ENCODE results near the gene VAT1. TPM values are rescaled to one million over a fixed set of nuclear protein-coding genes. Genes with fewer than 3 reads are reported as not detected.

Gene VAT1
- total and polyA plus RNA-seq, 7 experiments from 2014 or later: 12.8 to 52.3 (median 34.9) TPM

- Histone ChIP-seq H3K9me3 (ENCODE audit: control insufficient read depth in 2 of 3, low read length in 3 of 3) (no peaks in the 10 kb centered on the region), H3K4me3 (ENCODE audit: low read length) (peak overlapping the region; percentile 79), H3K4me1 (ENCODE audit: control insufficient read depth in 2 of 2, insufficient read depth in 2 of 2, low read length in 2 of 2) (peaks cover 21 to 27% of the 10 kb centered on the region in 2 donors), H3K36me3 (ENCODE audit: control insufficient read depth in 2 of 3, insufficient read depth in 3 of 3, low read length in 3 of 3) (peaks cover 0 to 5% (median 0%) of the 10 kb centered on the region in 3 experiments), H3K27ac (ENCODE audit: low read depth, low read length) (peak overlapping the region; percentile 73), H3K27me3 (ENCODE audit: control insufficient read depth in 2 of 2, insufficient read depth in 2 of 2, low read length in 2 of 2) (no peaks in the 10 kb centered on the region)
- H3K27me3 Mint-ChIP-seq: peaks cover 0 to 14% (median 0%) of the 10 kb centered on the region in 5 donors
- POLR2A ChIA-PET: interaction anchor here (0.7 to 1.9 kb wide), 9 partner anchors 9 to 367 kb away, joined by 3 to 12 read pairs (median 4); partner anchors contain the start of genes BRCA1, IFI35 and RPL27
- intact Hi-C loops (cut with micrococcal nuclease): loop anchor here (5.0 to 10.0 kb wide), 4 partner anchors 151 to 829 kb away; partner anchors contain the start of genes GHDC (in 1 of the 2), NBR1 (in 1 of the 2), PLEKHH3 (in 1 of the 2) and TMEM106A (in 1 of the 2)
- H3K4me3 Mint-ChIP-seq: peak overlapping the region; percentile 86 to 95 (median 92)
- peak in 7 of 9 donors; percentile 30 to 56 (median 43) for DNase-seq
- H3K9me3 Mint-ChIP-seq: peaks cover 0 to 2% (median 0%) of the 10 kb centered on the region in 11 donors
- peaks cover 0 to 4% (median 0%) of the 10 kb centered on the region in 5 donors for H3K36me3 Mint-ChIP-seq
- peak; percentile 1 for ATAC-seq
- H3K27ac Mint-ChIP-seq: peak overlapping the region in 8 of 9 donors; percentile 52 to 89 (median 82)
- H3K4me1 Mint-ChIP-seq: peaks cover 16 to 41% (median 38%) of the 10 kb centered on the region in 7 donors
- CTCF ChIA-PET: interaction anchor here (0.6 kb wide), 1 partner anchor 375 kb away, joined by 4 read pairs; no protein-coding TSS in a partner anchor
These were observed 1.1 kb downstream of the VAT1 start for GRCh38 chr17:43020789-43021740.

GRCh38 chr17:43020030-43020621 lies 2.1 kb downstream of the VAT1 start:
- ChIA-PET POLR2A (interaction anchor here (0.7 to 1.8 kb wide), 3 partner anchors 13 to 368 kb away, joined by 3 to 5 read pairs (median 4); no protein-coding TSS in a partner anchor), CTCF (interaction anchor here (0.6 kb wide), 1 partner anchor 376 kb away, joined by 4 read pairs; no protein-coding TSS in a partner anchor)
- no peak overlapping the region for H3K4me3 ChIP-seq (ENCODE audit: low read length)
- H3K9me3 ChIP-seq (ENCODE audit: control insufficient read depth in 2 of 3, low read length in 3 of 3): no peaks in the 10 kb centered on the region
- no peaks in the 10 kb centered on the region for H3K27me3 ChIP-seq (ENCODE audit: control insufficient read depth in 2 of 2, insufficient read depth in 2 of 2, low read length in 2 of 2)
- Mint-ChIP-seq H3K9me3 (peaks cover 0 to 2% (median 0%) of the 10 kb centered on the region in 11 donors), H3K36me3 (peaks cover 0 to 2% (median 0%) of the 10 kb centered on the region in 5 donors), H3K27ac (peak overlapping the region in 8 of 9 donors; percentile 44 to 87 (median 73)), H3K4me1 (peaks cover 16 to 41% (median 36%) of the 10 kb centered on the region in 7 donors), H3K27me3 (peaks cover 0 to 10% (median 0%) of the 10 kb centered on the region in 5 donors), H3K4me3 (peak overlapping the region; percentile 45 to 94 (median 86))
- peak overlapping the region; percentile 18 for H3K27ac ChIP-seq (ENCODE audit: low read depth, low read length)
- intact Hi-C loops (cut with micrococcal nuclease): loop anchor here (5.0 to 10.0 kb wide), 4 partner anchors 152 to 828 kb away; partner anchors contain the start of genes GHDC (in 1 of the 2), NBR1 (in 1 of the 2), PLEKHH3 (in 1 of the 2) and TMEM106A (in 1 of the 2)
- peaks cover 19 to 27% of the 10 kb centered on the region in 2 donors for H3K4me1 ChIP-seq (ENCODE audit: control insufficient read depth in 2 of 2, insufficient read depth in 2 of 2, low read length in 2 of 2)
- H3K36me3 ChIP-seq (ENCODE audit: control insufficient read depth in 2 of 3, insufficient read depth in 3 of 3, low read length in 3 of 3): peaks cover 0 to 11% (median 0%) of the 10 kb centered on the region in 3 experiments
- ATAC-seq: no peak
- no peak for DNase-seq

GRCh38 chr17:43019418-43019817 lies 2.8 kb downstream of the VAT1 start:
- POLR2A ChIA-PET: interaction anchor here (0.7 to 1.4 kb wide), 4 partner anchors 9 to 21 kb away, joined by 3 to 4 read pairs (median 3); partner anchors contain the start of gene RPL27
- peaks cover 0 to 2% (median 0%) of the 10 kb centered on the region in 11 donors for H3K9me3 Mint-ChIP-seq
- no peak for DNase-seq
- ATAC-seq: no peak
- Histone ChIP-seq H3K4me3 (ENCODE audit: low read length) (no peak overlapping the region), H3K4me1 (ENCODE audit: control insufficient read depth in 2 of 2, insufficient read depth in 2 of 2, low read length in 2 of 2) (peaks cover 19 to 25% of the 10 kb centered on the region in 2 donors), H3K27ac (ENCODE audit: low read depth, low read length) (peak overlapping the region; percentile 18), H3K9me3 (ENCODE audit: control insufficient read depth in 2 of 3, low read length in 3 of 3) (no peaks in the 10 kb centered on the region), H3K36me3 (ENCODE audit: control insufficient read depth in 2 of 3, insufficient read depth in 3 of 3, low read length in 3 of 3) (peaks cover 0 to 18% (median 0%) of the 10 kb centered on the region in 3 experiments), H3K27me3 (ENCODE audit: control insufficient read depth in 2 of 2, insufficient read depth in 2 of 2, low read length in 2 of 2) (no peaks in the 10 kb centered on the region)
- peaks cover 0 to 5% (median 0%) of the 10 kb centered on the region in 5 donors for H3K27me3 Mint-ChIP-seq
- peaks cover 11 to 36% (median 32%) of the 10 kb centered on the region in 7 donors for H3K4me1 Mint-ChIP-seq
- H3K36me3 Mint-ChIP-seq: peaks cover 0 to 3% (median 0%) of the 10 kb centered on the region in 5 donors
- CTCF ChIA-PET: interaction anchor here (0.7 to 1.1 kb wide), 2 partner anchors 13 to 21 kb away, joined by 3 read pairs; partner anchors contain the start of genes IFI35 and RPL27
- H3K4me3 Mint-ChIP-seq: peak overlapping the region in 9 of 10 donors; percentile 15 to 94 (median 58)
- peak overlapping the region in 7 of 9 donors; percentile 44 to 90 (median 75) for H3K27ac Mint-ChIP-seq
- intact Hi-C loops (cut with micrococcal nuclease): no loop called here

- Mint-ChIP-seq H3K4me3 (peak overlapping the region in 1 of 10 donors; percentile 29), H3K36me3 (peaks cover 0 to 3% (median 0%) of the 10 kb centered on the region in 5 donors), H3K4me1 (peaks cover 8 to 33% (median 29%) of the 10 kb centered on the region in 7 donors), H3K27ac (peak overlapping the region in 8 of 9 donors; percentile 34 to 86 (median 72)), H3K27me3 (peaks cover 0 to 2% (median 0%) of the 10 kb centered on the region in 5 donors), H3K9me3 (no peaks in the 10 kb centered on the region)
- intact Hi-C loops (cut with micrococcal nuclease): no loop called here
- no peak for DNase-seq
- Histone ChIP-seq H3K27me3 (ENCODE audit: control insufficient read depth in 2 of 2, insufficient read depth in 2 of 2, low read length in 2 of 2) (no peaks in the 10 kb centered on the region), H3K4me3 (ENCODE audit: low read length) (no peak overlapping the region), H3K27ac (ENCODE audit: low read depth, low read length) (no peak overlapping the region), H3K4me1 (ENCODE audit: control insufficient read depth in 2 of 2, insufficient read depth in 2 of 2, low read length in 2 of 2) (peaks cover 15 to 20% of the 10 kb centered on the region in 2 donors), H3K9me3 (ENCODE audit: control insufficient read depth in 2 of 3, low read length in 3 of 3) (no peaks in the 10 kb centered on the region), H3K36me3 (ENCODE audit: control insufficient read depth in 2 of 3, insufficient read depth in 3 of 3, low read length in 3 of 3) (peaks cover 0 to 23% (median 0%) of the 10 kb centered on the region in 3 experiments)
- ChIA-PET POLR2A (interaction anchor here (0.7 to 1.4 kb wide), 5 partner anchors 9 to 106 kb away, joined by 3 to 4 read pairs (median 3); partner anchors contain the start of genes BRCA1 and RPL27), CTCF (interaction anchor here (0.7 to 1.1 kb wide), 2 partner anchors 13 to 21 kb away, joined by 3 read pairs; partner anchors contain the start of genes IFI35 and RPL27)
- ATAC-seq: no peak
These were observed 3.3 kb downstream of the VAT1 start for GRCh38 chr17:43018932-43019331.

- ChIA-PET POLR2A (interaction anchor here (0.7 to 1.5 kb wide), 5 partner anchors 8 to 107 kb away, joined by 3 to 6 read pairs (median 3); partner anchors contain the start of genes BRCA1 and RPL27), CTCF (interaction anchor here (0.8 to 1.1 kb wide), 2 partner anchors 20 to 1359 kb away, joined by 3 read pairs; partner anchors contain the start of gene RPL27)
- H3K27me3 Mint-ChIP-seq: peaks cover 0 to 2% (median 0%) of the 10 kb centered on the region in 5 donors
These were observed 4.0 kb downstream of the VAT1 start for GRCh38 chr17:43018008-43018853.

More at GRCh38 chr17:43018008-43018853, 4.0 kb downstream of the VAT1 start:
- DNase-seq (peak in 5 of 9 donors; percentile 33 to 65 (median 38)), ATAC-seq (peak; percentile 60)
- peaks cover 0 to 7% (median 0%) of the 10 kb centered on the region in 5 donors for H3K36me3 Mint-ChIP-seq
- peaks cover 8 to 34% (median 29%) of the 10 kb centered on the region in 7 donors for H3K4me1 Mint-ChIP-seq
- peak overlapping the region in 1 of 10 donors; percentile 16 for H3K4me3 Mint-ChIP-seq
- peak overlapping the region; percentile 34 to 86 (median 72) for H3K27ac Mint-ChIP-seq
- Histone ChIP-seq H3K4me3 (ENCODE audit: low read length) (no peak overlapping the region), H3K27ac (ENCODE audit: low read depth, low read length) (peak overlapping the region; percentile 4), H3K9me3 (ENCODE audit: control insufficient read depth in 2 of 3, low read length in 3 of 3) (no peaks in the 10 kb centered on the region), H3K4me1 (ENCODE audit: control insufficient read depth in 2 of 2, insufficient read depth in 2 of 2, low read length in 2 of 2) (peaks cover 11 to 18% of the 10 kb centered on the region in 2 donors), H3K36me3 (ENCODE audit: control insufficient read depth in 2 of 3, insufficient read depth in 3 of 3, low read length in 3 of 3) (peaks cover 0 to 30% (median 4%) of the 10 kb centered on the region in 3 experiments), H3K27me3 (ENCODE audit: control insufficient read depth in 2 of 2, insufficient read depth in 2 of 2, low read length in 2 of 2) (no peaks in the 10 kb centered on the region)
- H3K9me3 Mint-ChIP-seq: no peaks in the 10 kb centered on the region
- intact Hi-C loops (cut with micrococcal nuclease): no loop called here
